GM21786 (cell line): ENCODE measurements around the gene ZC3HAV1.
"Not testable (repeated sequence)": the region's sequence is repeated elsewhere in the genome, so short reads cannot be mapped to it uniquely, and the experiment has no call there.

Experiments
- ATAC-seq: cut with Tn5 transposase; IDR thresholded peaks from one replicate; pipeline ENCODE4 v1.9.1; 2021; ENCODE audit not compliant: unreplicated experiment

Gene ZC3HAV1

DNA sequence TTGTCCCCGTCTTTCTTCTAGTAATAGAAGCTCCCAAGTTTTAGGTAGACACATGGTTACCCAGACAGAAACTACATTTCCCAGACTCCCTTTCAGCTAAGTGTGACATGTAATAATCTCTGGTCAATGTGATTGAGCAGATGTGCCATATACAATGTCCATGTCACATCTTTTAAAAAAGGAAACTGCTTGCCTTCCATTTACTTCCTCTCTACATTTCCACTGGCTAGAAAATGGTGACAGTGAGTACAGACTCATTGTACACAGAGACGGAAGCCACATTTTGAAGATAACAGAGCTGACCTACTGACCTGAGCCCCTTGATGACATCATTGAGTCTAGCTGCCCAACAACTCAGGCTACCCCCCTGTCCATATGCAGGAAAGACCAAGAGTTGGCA, 21.3 kb downstream of the ZC3HAV1 start:
- no peak for ATAC-seq

GRCh38 chr7:139087212-139087611, 22.3 kb downstream of the ZC3HAV1 start:
- no peak for ATAC-seq

DNA sequence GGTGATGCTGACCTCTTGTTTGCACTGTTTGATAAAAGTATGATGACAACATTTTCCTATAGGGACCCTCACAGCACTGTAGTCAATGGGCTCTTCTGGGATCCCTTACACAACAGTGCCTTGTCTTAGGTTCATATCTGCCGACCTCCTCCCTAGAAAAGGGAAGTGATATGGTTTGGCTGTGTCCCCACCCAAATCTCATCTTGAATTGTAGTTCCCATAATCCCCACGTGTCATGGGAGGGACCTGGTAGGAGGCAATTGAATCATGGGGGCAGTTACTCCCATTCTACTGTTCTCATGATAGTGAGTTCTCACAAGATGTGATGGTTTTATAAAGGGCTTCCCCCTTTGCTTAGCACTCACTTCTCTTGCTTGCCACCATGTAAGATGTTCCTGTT, 23.1 kb downstream of the ZC3HAV1 start:
- ATAC-seq = no peak

DNA sequence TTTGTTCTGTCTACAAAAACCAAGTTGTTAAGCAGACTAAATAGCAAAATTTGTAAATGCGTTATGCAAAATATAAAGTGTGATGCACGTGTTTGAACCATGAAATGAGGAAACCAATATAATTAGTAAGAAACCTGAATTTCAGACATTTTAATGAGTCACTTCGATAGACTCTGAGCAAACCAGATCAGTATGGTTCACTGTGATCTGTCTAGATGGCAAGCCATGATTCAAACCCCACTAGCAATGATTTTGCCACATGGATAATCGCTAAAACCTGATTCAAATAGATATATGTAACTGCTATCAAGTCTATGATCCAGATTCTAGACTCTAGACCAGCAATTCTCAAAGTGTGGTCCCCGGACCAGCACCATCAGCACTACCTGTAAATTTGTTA, 24.8 kb downstream of the ZC3HAV1 start:
- ATAC-seq = no peak

- no peak for ATAC-seq
These were observed 27.9 kb downstream of the ZC3HAV1 start for GRCh38 chr7:139081584-139081983.

DNA sequence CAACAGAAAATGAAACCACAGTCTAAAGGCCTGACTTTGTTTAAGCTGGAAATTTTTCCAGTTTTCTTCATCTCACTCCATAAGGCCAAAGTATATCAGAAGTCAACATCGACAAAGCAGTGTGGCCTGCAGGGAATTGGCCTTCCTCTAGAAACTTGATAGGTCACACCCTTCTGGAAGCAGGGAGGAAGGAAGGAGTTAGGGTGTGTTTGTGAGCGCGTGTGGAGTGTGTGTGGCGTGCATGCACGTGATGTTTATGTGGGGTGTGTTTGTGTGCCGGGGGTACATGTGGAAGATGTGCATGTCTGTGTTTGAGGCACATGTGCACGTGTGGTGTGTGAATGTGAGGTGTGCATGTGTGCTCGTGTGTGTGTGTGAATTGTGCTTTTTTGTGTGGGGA, 28.6 kb downstream of the ZC3HAV1 start:
- no peak for ATAC-seq

GRCh38 chr7:139079861-139080260, 29.7 kb downstream of the ZC3HAV1 start:
- ATAC-seq = no peak

- ATAC-seq = no peak
These were observed 30.6 kb downstream of the ZC3HAV1 start for GRCh38 chr7:139078911-139079310.

- ATAC-seq = no peak
These were observed 31.1 kb downstream of the ZC3HAV1 start for GRCh38 chr7:139078399-139078798.

GRCh38 chr7:139077706-139078105, 31.8 kb downstream of the ZC3HAV1 start:
- ATAC-seq = not testable (repeated sequence)

DNA sequence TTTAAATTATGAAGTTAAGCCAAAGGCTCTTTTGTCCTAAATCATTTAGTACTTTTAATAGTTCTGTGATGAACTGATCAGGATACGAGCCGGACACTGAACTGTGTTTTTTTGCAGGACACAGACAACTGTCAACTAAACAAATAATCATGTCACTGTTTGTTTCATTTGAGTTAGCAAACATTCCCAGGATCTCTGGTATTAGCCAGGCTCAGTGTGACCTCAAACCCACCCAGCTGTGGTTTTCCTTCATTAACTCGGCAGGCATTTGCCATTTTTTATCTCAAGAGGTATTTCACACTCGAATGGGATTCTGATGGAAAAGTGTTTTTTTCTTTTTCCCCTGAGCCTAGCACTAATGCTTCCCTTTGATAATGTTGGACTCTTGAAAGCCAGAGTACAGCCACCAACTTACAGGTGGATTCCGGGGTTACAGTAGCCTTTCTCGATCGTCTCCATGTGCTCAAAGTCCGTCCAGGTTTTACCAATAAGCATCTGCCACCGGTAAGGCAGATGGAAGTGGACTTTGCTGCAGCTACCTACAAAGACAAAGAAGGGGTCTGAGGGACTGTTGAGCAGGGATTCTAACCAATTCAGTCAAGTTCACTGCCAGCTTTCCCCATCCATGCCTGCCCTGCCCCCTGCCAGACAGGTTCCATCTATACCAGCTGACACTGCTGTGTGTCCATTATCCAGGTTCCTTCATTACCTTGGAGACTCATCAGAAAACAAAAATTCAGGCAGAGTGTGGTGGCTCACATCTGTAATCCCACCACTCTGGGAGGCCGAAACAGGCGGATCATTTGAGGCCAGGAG, 33.4 kb downstream of the ZC3HAV1 start:
- ATAC-seq = no peak

DNA sequence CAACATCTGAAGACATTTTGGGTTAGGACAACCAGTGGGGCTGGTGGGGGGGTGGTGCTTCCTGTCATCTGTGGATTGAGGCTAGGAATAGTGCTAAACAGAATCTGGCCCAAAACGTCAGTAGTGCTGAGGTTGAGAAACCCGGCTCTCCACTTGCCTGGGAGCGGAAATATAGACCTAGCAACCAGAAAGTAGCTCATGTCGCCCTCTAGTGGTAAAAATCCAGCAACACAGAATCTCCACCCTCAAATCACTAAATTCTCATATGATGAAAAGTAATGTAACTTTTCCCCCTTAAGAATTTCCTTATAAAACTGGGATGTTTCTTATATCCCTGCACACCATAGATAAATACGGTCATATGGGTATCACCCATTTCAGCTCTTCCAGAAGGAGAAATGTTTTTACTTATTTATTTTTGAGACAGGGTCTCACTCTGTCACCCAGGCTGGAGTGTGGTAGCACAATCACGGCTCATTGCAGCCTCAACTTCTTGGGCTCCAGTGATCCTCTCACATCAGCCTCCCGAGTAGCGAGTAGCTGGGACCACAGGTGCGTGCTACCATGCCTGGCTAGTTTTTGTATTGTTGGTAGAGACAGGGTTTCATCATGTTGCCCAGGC, 34.4 kb downstream of the ZC3HAV1 start:
- peak; percentile 87 for ATAC-seq

DNA sequence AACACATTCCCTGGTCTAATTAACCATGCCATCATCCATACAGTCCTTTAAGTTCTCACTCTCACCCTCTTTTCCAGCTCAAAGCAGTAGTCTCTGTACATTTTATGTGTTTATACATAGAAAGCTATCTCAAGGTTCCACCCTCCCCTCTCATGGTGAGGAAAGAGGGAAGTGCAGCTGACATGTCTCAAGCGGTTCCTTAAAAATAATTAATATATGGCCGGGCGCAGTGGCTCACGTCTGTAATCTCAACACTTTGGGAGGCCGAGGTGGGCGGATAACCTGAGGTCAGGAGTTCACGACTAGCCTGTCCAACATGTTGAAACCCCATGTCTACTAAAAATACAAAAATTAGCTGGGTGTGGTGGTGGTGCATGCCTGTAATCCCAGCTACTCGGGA, 36.7 kb downstream of the ZC3HAV1 start:
- ATAC-seq = no peak

DNA sequence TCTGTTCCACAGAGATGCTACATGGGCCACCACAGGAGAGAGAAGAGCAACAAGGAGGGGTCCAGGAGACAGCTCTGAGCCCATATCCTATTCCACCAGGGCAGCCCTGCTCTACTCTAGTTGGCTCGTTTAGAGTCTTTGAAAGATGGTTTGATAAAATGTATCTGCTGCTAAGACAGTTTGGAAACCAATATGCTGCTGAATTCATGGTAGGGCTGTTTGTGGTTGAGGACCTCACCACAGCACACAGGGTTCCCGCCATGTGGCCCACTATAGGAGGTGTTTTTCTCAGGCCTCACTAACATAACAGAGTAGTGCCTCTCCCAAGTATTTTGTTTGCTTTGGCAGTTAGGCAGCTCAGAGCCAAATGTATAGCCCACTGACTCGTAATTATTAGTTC, 37.8 kb downstream of the ZC3HAV1 start:
- ATAC-seq = no peak

- ATAC-seq = no peak
These were observed 40.7 kb downstream of the ZC3HAV1 start for GRCh38 chr7:139068544-139069399.

DNA sequence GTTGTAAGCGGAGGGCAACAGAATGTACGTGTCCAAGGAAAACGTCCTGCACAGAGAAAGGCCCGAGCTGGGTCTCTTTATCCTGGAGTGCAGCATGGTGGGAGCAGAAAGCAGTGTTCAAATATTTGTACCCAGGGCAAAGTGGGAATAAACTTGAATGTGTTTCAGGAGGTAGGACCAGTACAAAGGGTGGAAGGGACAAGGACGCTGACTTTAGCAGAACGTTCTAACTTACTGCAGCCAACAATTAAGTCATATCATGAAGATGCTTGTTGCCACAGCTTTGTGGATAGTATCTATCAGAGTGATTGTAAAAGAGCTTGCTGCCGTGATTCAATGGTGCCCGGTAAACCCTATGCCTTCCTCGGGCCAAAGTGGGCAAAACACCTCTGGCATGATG, 43.2 kb downstream of the ZC3HAV1 start:
- no peak for ATAC-seq

DNA sequence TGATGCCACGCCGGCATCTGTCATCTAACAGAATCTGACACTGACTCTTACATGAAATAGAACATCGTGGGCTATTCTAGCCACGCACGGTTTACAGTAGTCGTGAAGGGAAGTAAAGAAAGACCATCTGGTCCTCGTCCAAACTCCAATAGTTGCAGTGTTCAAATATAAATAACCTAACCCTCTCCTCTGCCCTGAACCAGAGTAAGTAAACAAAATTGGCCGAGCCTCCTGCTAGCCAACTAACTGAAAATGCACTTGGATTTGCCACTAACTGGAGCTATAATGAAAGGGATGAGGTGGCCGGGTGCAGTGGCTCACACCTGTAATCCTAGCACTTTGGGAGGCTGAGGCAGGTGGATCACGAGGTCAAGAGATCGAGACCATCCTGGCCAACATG, 44.2 kb downstream of the ZC3HAV1 start:
- ATAC-seq = no peak

- no peak for ATAC-seq
These were observed 48.1 kb downstream of the ZC3HAV1 start for GRCh38 chr7:139061416-139061815.

DNA sequence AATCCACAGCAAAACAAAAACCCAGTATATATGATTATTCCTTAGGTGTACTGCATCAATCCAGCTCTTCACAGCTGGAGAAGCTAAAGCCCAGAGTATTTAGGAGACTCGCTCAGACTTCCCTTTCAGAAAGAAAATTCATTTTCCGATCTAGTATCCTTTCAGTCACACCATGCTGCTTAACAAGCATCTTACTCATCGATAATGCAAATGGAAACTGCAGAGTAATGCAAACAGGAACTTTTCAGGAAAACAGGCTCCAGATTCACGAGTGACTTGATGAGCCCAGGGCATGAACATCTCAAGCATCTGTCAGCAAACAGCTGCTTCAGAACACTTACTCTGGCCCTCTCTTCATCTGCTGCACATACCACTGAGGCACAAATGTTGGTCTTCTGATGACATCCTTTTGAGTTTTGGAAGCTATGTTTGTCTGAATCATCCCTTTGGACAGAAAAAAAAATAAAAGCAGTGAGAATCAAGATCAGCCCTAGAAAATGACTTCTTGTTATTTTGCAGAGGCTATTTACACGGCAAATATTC, 48.8 kb downstream of the ZC3HAV1 start:
- no peak for ATAC-seq

GRCh38 chr7:139059905-139060304, 49.6 kb downstream of the ZC3HAV1 start:
- no peak for ATAC-seq

DNA sequence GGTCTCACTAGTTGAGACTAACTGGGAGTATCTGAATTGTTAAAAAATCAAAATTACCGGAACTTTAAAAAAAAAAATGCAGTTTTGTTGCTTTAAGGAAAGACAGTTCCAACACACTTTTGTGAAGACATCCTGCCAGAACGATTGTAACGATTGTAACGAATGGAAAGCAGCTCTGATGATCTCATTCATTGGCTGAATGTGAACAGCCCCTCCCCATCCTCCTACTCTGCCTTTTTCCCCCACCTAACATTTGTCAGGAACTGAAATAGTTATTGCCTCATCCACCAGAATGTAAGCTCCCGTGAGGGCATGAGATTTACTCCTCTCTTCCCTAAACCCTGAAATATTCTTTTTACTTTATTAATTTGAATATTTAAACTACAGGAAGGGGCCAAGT, 50.6 kb downstream of the ZC3HAV1 start:
- ATAC-seq = no peak
